C1 segment of cervical spinal cord (tissue), 14 donors: ENCODE results near the gene NDFIP1.
"Not testable (repeated sequence)": the region's sequence is repeated elsewhere in the genome, so short reads cannot be mapped to it uniquely, and the experiment has no call there.

Source experiments
- DNase-seq, 14 donors: peaks; one replicate each; lab custom pipeline; 2025; lab: John Stamatoyannopoulos, UW

NDFIP1 gene

DNA sequence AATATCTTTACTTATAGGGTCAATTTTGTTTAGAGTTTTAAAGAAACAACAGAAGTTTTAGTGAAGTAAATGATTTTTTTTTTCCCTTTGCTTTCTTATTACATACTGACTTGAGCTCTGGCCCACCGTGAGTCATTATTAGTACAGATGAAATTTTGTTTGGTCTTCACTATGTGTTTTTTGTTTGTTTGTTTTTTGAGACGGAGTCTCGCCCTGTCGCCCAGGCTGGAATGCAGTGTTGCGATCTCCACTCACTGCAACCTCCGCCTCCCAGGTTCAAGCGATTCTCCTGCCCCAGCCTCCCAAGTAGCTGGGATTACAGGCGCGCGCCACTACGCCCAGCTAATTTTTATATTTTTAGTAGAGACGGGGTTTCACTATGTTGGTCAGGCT, 45.9 kb downstream of the NDFIP1 start:
- DNase-seq = not testable (repeated sequence)

DNA sequence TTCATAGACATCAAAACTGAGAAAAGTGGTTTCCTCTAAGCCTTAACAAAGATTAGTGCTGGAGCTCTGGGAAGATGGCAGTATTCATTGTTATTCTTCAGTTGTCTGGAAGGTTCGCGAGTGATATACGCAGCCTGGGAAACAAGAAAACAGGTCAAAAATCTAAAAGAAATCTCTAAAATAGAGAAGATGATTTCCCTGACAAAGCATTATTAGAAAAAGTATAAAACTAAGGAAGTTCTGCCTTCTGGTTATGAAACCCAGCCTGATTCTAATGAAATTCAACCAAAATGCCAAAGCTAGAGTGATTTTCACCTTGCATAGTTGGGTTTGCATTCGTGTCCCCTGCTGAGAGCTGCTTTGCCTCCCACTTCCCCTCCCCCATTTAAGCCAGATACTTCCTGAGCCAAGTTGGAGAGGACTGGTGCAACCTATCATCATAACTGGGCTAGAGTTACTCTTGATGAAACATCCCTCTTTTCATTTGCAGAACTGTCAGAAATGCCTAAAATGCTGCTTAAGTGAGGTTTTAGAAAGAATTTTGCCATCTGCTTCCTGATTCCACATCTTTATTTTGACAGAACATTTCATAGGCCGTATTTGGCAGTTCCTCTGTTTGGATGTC, 48.4 kb downstream of the NDFIP1 start:
- DNase-seq = no peak

- no peak for DNase-seq
Measured at GRCh38 chr5:142159354-142159753, 50.8 kb downstream of the NDFIP1 start.

GRCh38 chr5:142164315-142164714, 55.7 kb downstream of the NDFIP1 start:
- DNase-seq = no peak

DNA sequence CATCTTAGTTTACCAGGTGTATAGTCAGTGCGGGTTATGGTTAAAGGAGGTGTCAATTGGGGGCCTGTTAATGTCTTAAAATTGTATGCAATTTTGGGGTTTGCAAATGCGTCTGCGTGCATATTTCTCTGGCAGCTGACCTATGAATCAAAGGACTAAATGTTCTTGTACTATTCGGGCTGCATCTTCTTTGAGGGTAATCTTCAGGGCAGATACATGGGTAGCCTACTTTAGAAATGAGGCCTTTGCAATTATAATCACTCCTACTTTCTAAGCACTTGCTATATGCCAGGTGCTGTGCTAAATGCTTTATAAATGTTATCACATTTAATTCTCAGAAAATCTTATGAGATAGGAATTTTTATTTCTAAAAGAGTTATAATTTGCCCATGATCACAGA, 58.2 kb downstream of the NDFIP1 start:
- DNase-seq = no peak

- no peak for DNase-seq
Measured at GRCh38 chr5:142167458-142167857, 58.9 kb downstream of the NDFIP1 start.

DNA sequence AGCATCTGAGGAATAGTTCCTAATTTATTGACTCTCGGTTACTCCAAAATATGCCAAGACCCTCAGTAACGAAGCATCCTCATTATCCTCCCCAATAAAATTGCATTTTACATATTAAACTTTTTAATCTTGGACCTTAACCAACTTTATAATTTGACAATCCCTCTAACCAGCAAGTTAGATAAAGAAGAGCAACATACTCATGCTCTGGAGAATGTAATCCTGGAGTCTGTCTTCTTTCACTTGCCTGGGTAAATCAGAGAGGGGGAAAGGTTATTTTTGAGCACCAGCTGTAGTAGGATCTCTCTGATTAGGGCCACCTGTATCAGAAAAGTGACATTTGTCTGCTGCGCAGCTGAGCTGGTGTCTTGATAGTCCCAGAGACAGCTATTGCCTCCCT, 59.8 kb downstream of the NDFIP1 start:
- no peak for DNase-seq

- no peak for DNase-seq
Measured at GRCh38 chr5:142170254-142170953, 61.8 kb downstream of the NDFIP1 start.

DNA sequence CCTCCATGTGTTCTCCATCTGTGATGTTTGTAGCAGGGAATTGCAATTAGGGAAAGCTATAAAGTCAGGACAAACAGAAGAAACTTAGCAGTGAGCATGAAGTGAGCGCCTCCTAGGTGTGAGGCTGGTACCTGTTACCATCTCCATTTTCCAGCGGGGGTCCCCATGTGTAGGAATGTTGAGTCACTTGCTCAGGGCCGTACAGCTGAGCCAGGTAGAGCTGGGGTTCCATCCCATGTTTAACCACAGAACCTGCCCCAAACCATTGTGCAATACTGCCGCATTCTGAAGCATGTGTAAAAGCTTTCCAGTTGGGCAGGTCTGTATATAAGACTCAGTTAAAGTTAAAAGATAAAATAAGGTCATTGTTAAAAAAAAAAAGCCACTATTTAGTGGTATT, 62.7 kb downstream of the NDFIP1 start:
- DNase-seq = no peak

- no peak for DNase-seq
Measured at GRCh38 chr5:142175039-142175438, 66.5 kb downstream of the NDFIP1 start.

DNA sequence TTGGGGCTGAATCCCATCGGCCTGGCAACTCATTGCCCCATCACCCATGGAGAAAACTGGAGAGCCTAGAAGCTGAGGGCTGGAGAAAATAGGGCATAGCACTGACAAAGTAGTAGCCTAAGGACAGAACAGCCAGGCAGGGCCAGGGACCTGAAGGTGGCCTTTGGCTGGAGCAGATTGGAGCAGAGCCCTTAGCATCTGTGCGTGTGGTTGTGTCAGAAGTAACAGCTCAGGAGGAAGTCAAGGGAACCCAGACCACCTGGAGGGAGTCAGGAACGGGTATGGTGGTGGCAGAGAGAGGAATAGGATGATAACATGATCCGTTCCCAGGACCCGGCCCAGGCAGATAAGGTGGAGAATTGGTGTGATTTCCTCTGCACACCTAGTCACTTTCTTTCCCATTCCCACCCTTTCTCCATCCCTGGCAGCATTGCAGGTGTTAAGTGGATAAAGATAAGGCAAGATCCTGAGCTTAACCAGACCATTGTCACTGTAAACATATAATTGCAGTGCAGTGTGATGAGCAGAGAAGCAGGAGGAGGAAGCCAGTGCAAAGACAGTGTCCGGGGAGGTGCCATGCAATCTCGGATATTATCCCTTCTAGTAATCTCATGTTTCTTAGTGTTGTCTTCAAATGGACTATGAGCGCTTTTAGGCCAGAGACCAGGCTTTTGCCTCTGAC, 67.0 kb downstream of the NDFIP1 start:
- no peak for DNase-seq

DNA sequence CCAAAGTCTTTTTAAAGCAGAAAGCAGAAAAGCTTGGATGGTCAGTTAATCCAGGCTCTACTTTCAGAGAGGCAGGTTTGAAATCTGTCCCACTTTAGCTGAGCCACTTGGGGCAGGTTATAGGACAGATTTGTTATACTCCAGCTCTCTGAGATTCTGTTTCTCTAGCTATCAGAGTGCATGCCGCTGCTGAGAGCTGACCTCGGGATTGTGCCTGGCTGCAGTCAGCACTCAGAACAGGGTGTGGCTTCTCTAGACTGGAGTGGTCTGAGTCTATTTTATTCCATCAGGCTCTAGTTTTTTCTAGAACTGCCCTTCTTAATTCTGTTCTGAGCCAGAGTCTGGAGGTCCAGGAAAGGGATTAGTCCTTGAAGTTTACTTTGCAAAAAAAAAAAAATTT, 67.7 kb downstream of the NDFIP1 start:
- no peak for DNase-seq

DNA sequence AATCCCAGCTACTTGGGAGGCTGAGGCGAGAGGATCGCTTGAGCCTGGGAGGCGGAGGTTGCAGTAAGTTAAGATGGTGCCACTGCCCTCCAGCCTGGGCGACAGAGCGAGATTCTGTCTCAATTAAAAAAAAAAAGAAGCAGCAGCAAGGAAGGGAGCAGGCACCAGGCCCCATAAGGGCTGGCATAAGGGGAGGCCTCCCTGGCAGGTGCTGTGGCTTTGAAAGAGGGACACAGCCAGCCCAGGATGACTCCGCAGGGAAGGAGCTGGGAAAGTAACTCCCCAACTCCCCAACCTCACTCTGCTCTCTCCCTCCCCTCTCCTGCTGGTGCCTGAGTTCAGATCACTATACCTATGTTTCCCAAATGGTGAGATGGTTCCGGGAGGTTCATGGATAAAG, 70.1 kb downstream of the NDFIP1 start:
- DNase-seq = no peak

DNA sequence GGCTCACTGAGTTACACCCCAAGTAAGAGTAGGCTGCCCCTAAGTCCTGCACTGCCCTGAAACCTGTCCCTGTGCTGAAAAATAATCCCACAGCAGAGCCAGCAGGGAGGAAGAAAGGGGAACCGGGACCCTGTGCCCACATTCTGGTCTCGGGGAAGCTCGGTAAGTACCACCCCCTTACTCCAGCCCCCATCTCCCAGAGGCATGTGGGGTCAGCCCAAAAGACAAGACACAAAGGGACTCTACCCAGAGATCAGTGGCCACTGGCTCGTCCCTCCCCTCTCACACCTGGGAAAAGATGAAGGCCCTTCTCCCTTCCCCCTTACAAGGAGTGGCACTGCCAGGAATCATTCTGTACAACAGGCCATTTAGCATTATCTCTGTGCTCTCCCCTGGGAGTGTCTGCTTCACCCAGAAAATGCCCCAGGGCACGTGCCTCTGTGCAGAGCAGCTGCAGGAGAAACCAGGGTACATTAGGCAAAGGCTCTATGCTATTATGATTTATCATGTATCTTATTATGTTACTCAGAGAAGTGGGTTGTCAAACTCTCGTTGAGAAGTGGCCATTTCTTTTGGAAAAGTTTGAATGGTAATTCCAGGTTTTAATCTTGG, 71.3 kb downstream of the NDFIP1 start:
- DNase-seq = no peak

DNA sequence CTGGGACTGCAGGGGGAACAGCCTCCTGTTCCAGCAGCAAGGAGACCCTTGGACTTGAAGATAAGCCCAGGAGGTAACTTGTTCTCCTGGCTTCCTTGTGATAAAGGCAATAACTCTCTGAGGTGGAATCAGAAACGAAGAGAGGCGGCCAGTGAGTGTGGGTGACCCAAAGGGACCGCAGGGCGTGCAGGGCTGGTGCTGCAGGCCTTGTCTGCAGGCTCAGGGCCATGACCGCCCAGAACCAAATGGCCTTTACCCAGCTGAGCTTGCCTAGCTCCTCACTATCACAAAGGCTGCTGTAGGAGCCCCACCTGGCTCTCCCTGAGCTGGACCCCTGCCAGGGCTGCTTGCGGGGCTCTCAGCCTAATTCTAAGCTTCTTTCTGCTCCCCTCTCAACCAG, 72.5 kb downstream of the NDFIP1 start:
- no peak for DNase-seq

GRCh38 chr5:142181547-142182163, 73.1 kb downstream of the NDFIP1 start:
- no peak for DNase-seq

GRCh38 chr5:142182840-142183239, 74.3 kb downstream of the NDFIP1 start:
- no peak for DNase-seq

GRCh38 chr5:142183561-142183960, 75.0 kb downstream of the NDFIP1 start:
- no peak for DNase-seq

DNA sequence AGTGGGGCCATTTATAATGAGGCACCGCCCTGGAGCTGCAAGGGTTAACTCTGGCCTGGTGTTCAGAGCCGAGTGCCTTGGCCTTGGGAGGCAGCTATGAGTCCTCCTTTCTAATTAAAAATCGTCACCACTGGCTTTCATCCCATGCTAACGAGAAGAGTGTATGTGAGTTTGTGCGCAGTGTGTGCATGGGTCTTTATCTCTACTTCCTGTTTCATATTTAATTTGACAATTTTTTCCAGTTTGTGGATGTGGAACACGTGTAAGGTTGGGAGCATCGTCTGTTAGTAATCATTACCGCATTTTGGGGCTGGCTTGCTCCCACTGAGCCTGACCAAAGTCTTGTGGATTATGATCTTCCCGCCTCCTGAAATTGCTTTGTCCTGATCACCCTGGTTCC, 76.4 kb downstream of the NDFIP1 start:
- DNase-seq = no peak

- DNase-seq = no peak
Measured at GRCh38 chr5:142186514-142186856, 77.9 kb downstream of the NDFIP1 start.

GRCh38 chr5:142186857-142187594, 78.4 kb downstream of the NDFIP1 start:
- DNase-seq = no peak

GRCh38 chr5:142188691-142189090, 80.1 kb downstream of the NDFIP1 start:
- not testable (repeated sequence) for DNase-seq
